ENCODE data around the gene PLCD3.

Gene PLCD3

DNA sequence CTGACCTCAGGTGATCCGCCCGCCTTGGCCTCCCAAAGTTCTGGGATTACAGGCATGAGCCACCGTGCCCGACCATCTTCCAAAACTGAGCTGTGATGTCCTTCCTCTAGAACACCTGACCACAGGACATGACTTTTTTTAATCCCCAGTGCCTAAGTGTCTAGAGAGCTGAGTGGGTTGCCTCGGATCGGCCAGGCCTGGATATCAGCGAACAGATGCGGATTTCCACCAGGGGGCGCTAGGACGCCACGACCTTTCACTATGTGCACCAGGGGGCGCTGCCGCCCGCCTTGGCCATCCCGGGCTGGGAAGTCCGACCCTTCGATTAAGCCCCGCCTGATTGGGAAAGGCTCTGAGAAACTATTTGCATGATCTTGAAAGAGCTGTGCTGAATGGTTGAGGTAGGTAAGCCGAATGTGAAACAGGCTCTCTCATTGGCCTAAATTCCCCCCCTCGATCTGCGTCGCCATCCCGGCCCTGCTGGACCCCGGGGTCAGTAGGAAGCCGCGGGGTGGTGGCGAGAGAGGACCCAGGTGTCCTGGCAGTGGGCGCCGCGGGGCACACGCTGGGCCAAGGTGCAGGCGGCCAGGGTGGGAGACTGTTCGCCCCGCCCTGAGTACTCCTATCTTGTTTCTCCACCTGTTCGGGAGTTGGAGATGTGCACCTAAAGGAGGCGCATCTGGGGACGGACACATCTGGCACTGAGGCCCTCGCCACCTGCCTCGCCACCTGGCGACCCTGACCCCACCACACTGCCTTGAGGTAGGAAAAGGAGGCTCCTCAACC is 3.1 kb upstream of the PLCD3 start, which contains the start of gene ACBD4:
ACBD4 (plus strand) TSS at position 496 of the 786 bp plus-strand sequence. CDS start 458 bp downstream, outside the sequence.
- Histone ChIP-seq H3K27me3 (ENCODE audit: control insufficient read depth in 2 of 2, insufficient read depth in 2 of 2, low read length in 2 of 2) (no peaks in the 10 kb centered on the region), H3K4me1 (ENCODE audit: control insufficient read depth in 2 of 2, insufficient read depth in 2 of 2, low read length in 2 of 2) (peaks cover 27 to 34% of the 10 kb centered on the region in 2 donors), H3K9ac (ENCODE audit: low read depth in 1 of 2, low read length in 2 of 2) (peak within 1 kb of the TSS; percentile 79 to 92), H3K4me3 (ENCODE audit: low read length in 2 of 2) (peak within 1 kb of the TSS; percentile 87 to 93), H3K27ac (ENCODE audit: low read depth in 2 of 2, low read length in 2 of 2) (peak within 1 kb of the TSS; percentile 75 to 83), H3K9me3 (ENCODE audit: control insufficient read depth in 2 of 2, low read length in 2 of 2) (no peaks in the 10 kb centered on the region), H3K36me3 (ENCODE audit: control insufficient read depth in 2 of 2, insufficient read depth in 2 of 2, low read length in 2 of 2) (peaks cover 0 to 3% of the 10 kb centered on the region in 2 donors)

DNA sequence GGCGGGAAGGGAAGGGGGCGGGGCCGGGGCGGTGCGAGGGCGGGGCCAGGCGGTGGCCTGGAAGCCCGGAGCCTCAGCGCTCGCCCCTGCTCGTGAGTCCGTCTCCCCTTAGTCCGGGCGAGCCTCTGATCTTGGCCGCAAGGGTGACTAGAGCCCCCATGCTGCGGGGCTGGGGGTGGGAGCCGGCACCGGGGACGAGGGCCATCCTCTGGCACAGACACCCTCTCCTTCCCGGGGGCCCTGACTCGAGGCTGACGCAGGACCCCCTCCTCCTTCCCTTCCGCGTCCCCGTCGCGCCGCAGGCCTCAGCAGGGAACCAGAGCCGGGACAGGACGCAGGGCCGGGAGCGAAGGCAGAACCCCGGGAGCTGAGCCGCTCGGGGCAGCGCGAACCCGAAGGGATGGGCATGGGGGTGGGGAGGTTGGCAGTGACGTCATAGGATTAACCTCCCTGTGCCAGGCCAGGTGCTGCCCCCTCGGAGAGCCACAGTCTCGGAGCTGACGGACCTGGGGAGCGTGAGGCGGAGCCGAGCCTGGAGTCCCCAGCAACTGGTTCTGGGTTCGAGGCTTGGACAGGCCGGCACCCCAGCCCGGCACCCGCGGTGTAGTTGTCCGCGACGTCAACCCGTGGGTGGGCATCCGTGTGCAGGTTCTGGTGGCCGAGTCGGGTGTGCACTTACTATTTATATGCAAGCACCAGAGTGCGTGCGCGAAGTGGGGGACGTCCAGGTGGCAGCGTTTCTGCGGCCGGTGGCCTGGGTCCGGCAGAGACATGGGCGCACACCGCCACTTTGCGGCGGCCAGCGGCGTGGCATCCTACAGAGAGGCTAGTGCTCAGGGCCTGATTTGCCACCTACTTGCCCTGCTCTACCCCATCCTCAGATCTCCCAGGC is 503 bp upstream of the PLCD3 start:
- H3K9ac ChIP-seq (ENCODE audit: low read depth in 1 of 2, low read length in 2 of 2): peak overlapping the region; percentile 91 to 95
- no peaks in the 10 kb centered on the region for H3K27me3 ChIP-seq (ENCODE audit: control insufficient read depth in 2 of 2, insufficient read depth in 2 of 2, low read length in 2 of 2)
- peaks cover 52 to 59% of the 10 kb centered on the region in 2 donors for H3K4me1 ChIP-seq (ENCODE audit: control insufficient read depth in 2 of 2, insufficient read depth in 2 of 2, low read length in 2 of 2)
- H3K9me3 ChIP-seq (ENCODE audit: control insufficient read depth in 2 of 2, low read length in 2 of 2): no peaks in the 10 kb centered on the region
- peak overlapping the region; percentile 97 to 99 for H3K27ac ChIP-seq (ENCODE audit: low read depth in 2 of 2, low read length in 2 of 2)
- H3K4me3 ChIP-seq (ENCODE audit: low read length in 2 of 2): peak overlapping the region; percentile 84 to 91
- H3K36me3 ChIP-seq (ENCODE audit: control insufficient read depth in 2 of 2, insufficient read depth in 2 of 2, low read length in 2 of 2): no peaks in the 10 kb centered on the region

DNA sequence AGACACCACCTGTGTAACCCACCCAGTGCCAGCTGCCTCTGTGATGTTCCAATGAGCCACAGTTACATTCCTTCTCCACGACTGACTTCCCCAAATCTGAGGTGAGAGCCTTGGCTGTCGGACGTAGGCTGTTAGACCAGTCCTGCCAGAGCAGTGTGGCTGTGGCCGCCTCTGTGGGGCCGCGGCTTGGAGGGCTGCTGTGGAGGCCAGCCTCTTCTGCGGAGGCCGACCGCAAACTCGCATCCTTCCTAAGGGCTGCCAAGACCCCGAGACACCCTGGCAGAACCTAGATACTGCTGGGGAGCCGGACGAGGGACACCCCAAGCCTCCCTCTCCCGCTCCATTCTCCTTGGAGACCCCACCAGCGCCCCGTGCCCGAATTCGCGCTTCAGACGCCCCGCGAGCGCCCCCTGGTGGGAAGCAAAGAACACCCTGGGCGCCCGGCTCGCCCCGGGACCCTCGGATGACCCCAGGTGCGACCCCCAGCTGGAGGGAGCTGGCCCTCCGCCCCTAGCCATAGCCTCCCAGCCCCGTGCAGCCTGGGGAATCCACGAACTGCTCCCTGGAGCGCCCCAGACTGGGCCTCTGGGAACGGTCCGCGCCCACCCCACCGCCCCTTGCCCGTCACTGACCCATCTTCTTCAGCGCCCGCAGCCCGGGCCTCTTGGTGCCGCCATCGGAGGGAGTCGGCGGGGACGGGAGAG is 547 bp downstream of the PLCD3 start:
- Histone ChIP-seq H3K27ac (ENCODE audit: low read depth in 2 of 2, low read length in 2 of 2) (peak overlapping the region; percentile 95 to 97), H3K4me3 (ENCODE audit: low read length in 2 of 2) (peak overlapping the region; percentile 78 to 83), H3K27me3 (ENCODE audit: control insufficient read depth in 2 of 2, insufficient read depth in 2 of 2, low read length in 2 of 2) (no peaks in the 10 kb centered on the region), H3K9ac (ENCODE audit: low read depth in 1 of 2, low read length in 2 of 2) (peak overlapping the region; percentile 71 to 90), H3K36me3 (ENCODE audit: control insufficient read depth in 2 of 2, insufficient read depth in 2 of 2, low read length in 2 of 2) (no peaks in the 10 kb centered on the region), H3K4me1 (ENCODE audit: control insufficient read depth in 2 of 2, insufficient read depth in 2 of 2, low read length in 2 of 2) (peaks cover 60 to 63% of the 10 kb centered on the region in 2 donors), H3K9me3 (ENCODE audit: control insufficient read depth in 2 of 2, low read length in 2 of 2) (no peaks in the 10 kb centered on the region)

DNA sequence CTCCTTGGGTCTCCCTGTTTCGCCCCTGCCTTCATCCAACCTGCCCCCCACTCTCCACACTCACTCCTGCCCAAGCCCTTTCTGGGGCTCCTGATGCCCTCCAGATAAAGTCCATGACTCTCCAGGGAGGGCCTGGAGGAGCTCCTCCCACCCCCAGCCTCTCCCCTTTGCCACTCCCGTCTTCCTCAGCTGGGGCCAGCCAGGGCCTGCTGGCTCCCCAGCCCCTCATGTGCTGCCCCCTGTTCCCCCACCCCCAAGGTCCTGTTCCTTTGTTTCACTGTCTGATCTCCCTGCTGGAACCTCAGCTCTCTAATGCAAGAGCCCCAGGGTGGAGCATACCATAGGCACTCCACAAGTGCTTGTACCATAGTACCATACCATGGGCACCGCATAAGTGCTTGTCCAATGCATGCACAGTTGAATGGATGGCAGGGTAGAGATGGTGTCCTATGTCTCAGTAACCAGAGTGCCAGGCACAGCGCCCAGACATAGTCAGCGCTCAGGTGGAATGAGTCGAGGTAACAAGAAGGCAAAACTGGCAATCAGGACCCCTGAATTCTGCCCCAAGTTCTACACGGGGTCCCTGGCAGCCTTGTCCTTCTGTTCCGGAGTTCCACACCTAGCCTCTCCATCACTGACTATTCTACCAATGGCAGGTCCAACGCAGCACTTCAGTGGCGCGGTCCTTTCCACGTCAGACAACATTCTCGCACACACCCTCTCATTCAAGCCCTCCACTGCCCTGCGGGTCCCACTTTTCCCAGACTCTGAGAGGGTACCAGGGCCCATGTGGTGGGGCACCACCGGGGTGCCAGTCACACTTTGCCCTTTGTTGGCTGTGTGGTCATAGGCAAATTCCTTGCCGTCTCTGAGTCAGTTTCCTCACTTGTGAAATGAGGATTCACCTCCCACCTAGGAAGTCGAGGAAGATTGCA is 1.4 kb downstream of the PLCD3 start:
- peaks cover 55 to 56% of the 10 kb centered on the region in 2 donors for H3K4me1 ChIP-seq (ENCODE audit: control insufficient read depth in 2 of 2, insufficient read depth in 2 of 2, low read length in 2 of 2)
- peak overlapping the region; percentile 95 to 97 for H3K27ac ChIP-seq (ENCODE audit: low read depth in 2 of 2, low read length in 2 of 2)
- H3K36me3 ChIP-seq (ENCODE audit: control insufficient read depth in 2 of 2, insufficient read depth in 2 of 2, low read length in 2 of 2): no peaks in the 10 kb centered on the region
- no peaks in the 10 kb centered on the region for H3K27me3 ChIP-seq (ENCODE audit: control insufficient read depth in 2 of 2, insufficient read depth in 2 of 2, low read length in 2 of 2)
- H3K9me3 ChIP-seq (ENCODE audit: control insufficient read depth in 2 of 2, low read length in 2 of 2): no peaks in the 10 kb centered on the region
- H3K4me3 ChIP-seq (ENCODE audit: low read length in 2 of 2): peak overlapping the region; percentile 78 to 83
- H3K9ac ChIP-seq (ENCODE audit: low read depth in 1 of 2, low read length in 2 of 2): peak overlapping the region; percentile 71 to 90

DNA sequence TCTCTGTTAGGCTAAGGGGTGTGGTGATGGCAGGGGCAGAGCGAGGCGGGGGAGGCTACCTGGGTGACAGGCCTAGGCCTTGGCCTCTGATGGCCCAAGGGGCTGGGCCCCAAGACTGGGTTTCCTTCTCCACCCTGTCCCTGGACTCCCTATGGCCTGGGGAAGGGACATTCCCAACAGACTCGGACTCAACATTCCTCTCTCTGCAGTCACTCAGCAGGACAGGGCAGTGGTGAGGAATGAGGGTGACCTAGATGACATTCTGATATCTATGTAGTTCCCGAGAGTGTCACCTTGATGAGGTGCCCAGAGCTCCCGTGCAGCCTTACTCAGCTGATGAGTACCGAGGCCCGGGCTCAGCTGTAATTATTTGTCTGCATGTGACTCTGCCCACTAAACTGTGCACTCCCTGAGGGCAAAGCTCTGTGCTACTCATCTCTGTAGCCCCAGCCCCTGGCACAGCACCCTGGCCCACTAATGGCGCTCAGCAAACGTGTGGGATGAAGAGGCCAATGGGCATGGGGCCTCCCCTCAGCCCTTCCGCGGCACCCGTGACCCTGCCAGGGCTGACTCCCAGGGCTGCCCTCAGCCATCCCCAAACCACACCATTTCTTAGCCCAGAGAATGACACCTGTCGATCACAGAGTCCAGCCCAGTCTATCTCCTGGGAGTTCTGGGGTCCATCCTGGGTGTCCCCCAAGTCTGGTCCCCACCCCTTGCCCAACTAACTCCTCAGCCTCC is 2.2 kb downstream of the PLCD3 start:
- H3K9ac ChIP-seq (ENCODE audit: low read depth in 1 of 2, low read length in 2 of 2): peak overlapping the region; percentile 71 to 90
- H3K27me3 ChIP-seq (ENCODE audit: control insufficient read depth in 2 of 2, insufficient read depth in 2 of 2, low read length in 2 of 2): no peaks in the 10 kb centered on the region
- peak overlapping the region; percentile 95 to 97 for H3K27ac ChIP-seq (ENCODE audit: low read depth in 2 of 2, low read length in 2 of 2)
- H3K4me3 ChIP-seq (ENCODE audit: low read length in 2 of 2): peak overlapping the region; percentile 31 to 78
- H3K36me3 ChIP-seq (ENCODE audit: control insufficient read depth in 2 of 2, insufficient read depth in 2 of 2, low read length in 2 of 2): no peaks in the 10 kb centered on the region
- H3K4me1 ChIP-seq (ENCODE audit: control insufficient read depth in 2 of 2, insufficient read depth in 2 of 2, low read length in 2 of 2): peaks cover 56% of the 10 kb centered on the region in 2 donors
- H3K9me3 ChIP-seq (ENCODE audit: control insufficient read depth in 2 of 2, low read length in 2 of 2): no peaks in the 10 kb centered on the region

DNA sequence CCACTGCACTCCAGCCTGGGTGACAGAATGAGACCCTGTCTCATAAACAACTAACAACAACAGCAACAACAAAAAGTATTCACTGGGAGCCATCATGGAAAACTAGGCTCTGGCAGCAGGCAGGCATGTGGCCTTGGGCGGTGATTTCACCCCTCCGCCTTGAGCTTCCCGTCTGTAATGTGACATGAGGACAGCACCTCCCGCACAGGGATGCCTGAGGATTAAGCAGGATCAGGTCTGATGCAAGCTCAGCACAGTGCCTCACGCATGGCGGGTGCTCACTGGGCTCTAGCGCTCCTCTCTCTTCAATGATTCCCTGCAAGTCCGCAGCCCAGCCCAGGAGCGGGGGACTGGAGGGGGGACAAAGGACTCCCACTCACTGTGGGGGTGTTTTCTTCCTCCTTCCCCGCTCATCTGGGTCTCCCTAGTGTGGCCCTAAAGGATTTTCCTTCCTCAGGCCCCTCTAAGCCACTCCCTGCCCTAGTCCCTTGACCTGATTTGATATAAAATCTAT is 2.8 kb downstream of the PLCD3 start:
- peak overlapping the region; percentile 71 to 90 for H3K9ac ChIP-seq (ENCODE audit: low read depth in 1 of 2, low read length in 2 of 2)
- H3K27ac ChIP-seq (ENCODE audit: low read depth in 2 of 2, low read length in 2 of 2): peak overlapping the region; percentile 95 to 97
- H3K9me3 ChIP-seq (ENCODE audit: control insufficient read depth in 2 of 2, low read length in 2 of 2): no peaks in the 10 kb centered on the region
- peaks cover 61 to 62% of the 10 kb centered on the region in 2 donors for H3K4me1 ChIP-seq (ENCODE audit: control insufficient read depth in 2 of 2, insufficient read depth in 2 of 2, low read length in 2 of 2)
- no peaks in the 10 kb centered on the region for H3K36me3 ChIP-seq (ENCODE audit: control insufficient read depth in 2 of 2, insufficient read depth in 2 of 2, low read length in 2 of 2)
- no peaks in the 10 kb centered on the region for H3K27me3 ChIP-seq (ENCODE audit: control insufficient read depth in 2 of 2, insufficient read depth in 2 of 2, low read length in 2 of 2)
- H3K4me3 ChIP-seq (ENCODE audit: low read length in 2 of 2): peak overlapping the region; percentile 27 to 44

DNA sequence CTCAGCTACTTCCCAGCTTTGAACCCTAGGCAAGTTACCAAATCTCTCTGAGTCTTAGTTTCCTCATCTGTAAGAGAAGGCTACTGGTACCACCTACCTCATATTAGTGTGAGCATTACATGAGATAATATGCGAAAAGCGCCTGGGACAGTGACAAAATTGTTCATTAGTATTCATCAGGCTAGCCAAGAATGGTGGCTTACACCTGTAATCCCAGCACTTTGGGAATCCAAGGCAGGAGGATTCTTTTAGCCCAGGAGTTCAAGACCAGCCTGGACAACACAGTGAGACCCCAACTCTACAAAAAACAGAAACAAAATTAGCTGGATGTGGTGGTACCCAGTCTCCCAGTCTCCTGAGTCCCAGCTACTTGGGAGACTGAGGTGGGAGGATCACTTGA is 3.3 kb downstream of the PLCD3 start:
- Histone ChIP-seq H3K9me3 (ENCODE audit: control insufficient read depth in 2 of 2, low read length in 2 of 2) (no peaks in the 10 kb centered on the region), H3K4me3 (ENCODE audit: low read length in 2 of 2) (peak overlapping the region in 1 of 2 donors; percentile 27), H3K36me3 (ENCODE audit: control insufficient read depth in 2 of 2, insufficient read depth in 2 of 2, low read length in 2 of 2) (no peaks in the 10 kb centered on the region), H3K4me1 (ENCODE audit: control insufficient read depth in 2 of 2, insufficient read depth in 2 of 2, low read length in 2 of 2) (peaks cover 66 to 67% of the 10 kb centered on the region in 2 donors), H3K9ac (ENCODE audit: low read depth in 1 of 2, low read length in 2 of 2) (peak overlapping the region; percentile 71 to 90), H3K27ac (ENCODE audit: low read depth in 2 of 2, low read length in 2 of 2) (peak overlapping the region; percentile 95 to 97), H3K27me3 (ENCODE audit: control insufficient read depth in 2 of 2, insufficient read depth in 2 of 2, low read length in 2 of 2) (no peaks in the 10 kb centered on the region)

DNA sequence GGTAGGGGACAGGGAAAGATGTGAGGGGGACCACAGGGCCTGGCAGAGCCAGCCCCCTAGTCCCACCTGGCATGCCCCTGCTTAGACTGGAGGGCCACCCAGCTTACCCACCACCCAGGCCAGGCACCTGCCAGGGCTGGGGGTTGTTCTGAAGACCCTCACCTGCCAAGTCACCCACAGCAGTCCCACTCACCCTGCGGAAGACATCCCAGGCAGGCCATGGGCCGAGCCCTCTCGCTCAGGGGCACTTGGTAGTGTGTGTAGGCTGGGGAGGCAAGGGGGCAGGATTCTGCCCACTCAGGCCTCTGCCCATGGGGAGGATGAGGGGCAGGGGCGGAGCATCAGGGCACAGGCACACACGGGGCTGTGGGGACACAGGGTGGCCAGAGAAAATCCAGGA is 4.0 kb downstream of the PLCD3 start:
- peak overlapping the region; percentile 60 to 90 for H3K9ac ChIP-seq (ENCODE audit: low read depth in 1 of 2, low read length in 2 of 2)
- peak overlapping the region; percentile 41 to 62 for H3K4me3 ChIP-seq (ENCODE audit: low read length in 2 of 2)

More for the DNA sequence above, 4.0 kb downstream of the PLCD3 start:
- Histone ChIP-seq H3K27ac (ENCODE audit: low read depth in 2 of 2, low read length in 2 of 2) (peak overlapping the region; percentile 95 to 97), H3K9me3 (ENCODE audit: control insufficient read depth in 2 of 2, low read length in 2 of 2) (no peaks in the 10 kb centered on the region), H3K4me1 (ENCODE audit: control insufficient read depth in 2 of 2, insufficient read depth in 2 of 2, low read length in 2 of 2) (peaks cover 73 to 74% of the 10 kb centered on the region in 2 donors), H3K27me3 (ENCODE audit: control insufficient read depth in 2 of 2, insufficient read depth in 2 of 2, low read length in 2 of 2) (no peaks in the 10 kb centered on the region), H3K36me3 (ENCODE audit: control insufficient read depth in 2 of 2, insufficient read depth in 2 of 2, low read length in 2 of 2) (no peaks in the 10 kb centered on the region)

All from mucosa of rectum (tissue), 2 donors.